ENCODE results near the gene POFUT2.
"Not testable (repeated sequence)": the region's sequence is repeated elsewhere in the genome, so short reads cannot be mapped to it uniquely, and the experiment has no call there.

POFUT2 gene

GRCh38 chr21:45326169-45326851 is 38.6 kb upstream of the POFUT2 start:
- no peak for DNase-seq (ENCODE audit: low spot score)

GRCh38 chr21:45325206-45326168 is 37.8 kb upstream of the POFUT2 start:
- no peak for DNase-seq (ENCODE audit: low spot score)

- no peak for DNase-seq (ENCODE audit: low spot score)
These were observed 37.0 kb upstream of the POFUT2 start for GRCh38 chr21:45324489-45325205.

- no peak for DNase-seq (ENCODE audit: low spot score)
These were observed 36.0 kb upstream of the POFUT2 start for GRCh38 chr21:45323487-45324311.

- DNase-seq (ENCODE audit: low spot score) = no peak
These were observed 35.3 kb upstream of the POFUT2 start for GRCh38 chr21:45322960-45323461.

- DNase-seq (ENCODE audit: low spot score) = no peak
These were observed 34.7 kb upstream of the POFUT2 start for GRCh38 chr21:45322231-45322959.

GRCh38 chr21:45320261-45321025 is 32.7 kb upstream of the POFUT2 start:
- no peak for DNase-seq (ENCODE audit: low spot score)

GRCh38 chr21:45319461-45320211 is 31.9 kb upstream of the POFUT2 start:
- DNase-seq (ENCODE audit: low spot score) = peak; percentile 98

- peak; percentile 97 for DNase-seq (ENCODE audit: low spot score)
These were observed 31.1 kb upstream of the POFUT2 start for GRCh38 chr21:45318556-45319404.

GRCh38 chr21:45318146-45318555 is 30.5 kb upstream of the POFUT2 start:
- no peak for DNase-seq (ENCODE audit: low spot score)

- peak; percentile 83 for DNase-seq (ENCODE audit: low spot score)
These were observed 29.9 kb upstream of the POFUT2 start for GRCh38 chr21:45317398-45318145.

- no peak for DNase-seq (ENCODE audit: low spot score)
These were observed 29.2 kb upstream of the POFUT2 start for GRCh38 chr21:45316871-45317397.

- not testable (repeated sequence) for DNase-seq (ENCODE audit: low spot score)
These were observed 28.2 kb upstream of the POFUT2 start for GRCh38 chr21:45315676-45316470.

GRCh38 chr21:45313682-45314081 is 26.0 kb upstream of the POFUT2 start:
- DNase-seq (ENCODE audit: low spot score) = no peak

GRCh38 chr21:45313015-45313414 is 25.3 kb upstream of the POFUT2 start:
- no peak for DNase-seq (ENCODE audit: low spot score)

- DNase-seq (ENCODE audit: low spot score) = no peak
These were observed 24.6 kb upstream of the POFUT2 start for GRCh38 chr21:45312296-45312695.
